Stimulated activated naive CD8-positive, alpha-beta T cell treated with anti-CD3 and anti-CD28 coated beads, Interleukin-15, amount 100 ng/mL, for 72 hours (primary cell): Measurements from ENCODE around the gene HOXC6.
A peak's percentile ranks its signal among the peaks of the same experiment; 100 is the strongest.

Source experiments
- ATAC-seq: fragments of 150-1000 bp; cut with Tn5 transposase; 2 replicates; pipeline ENCODE4 v1.10.0; 2021; ENCODE audit warnings: mild to moderate bottlenecking, moderate library complexity
- DNase-seq, 2 donors: peaks; one replicate each; pipeline ENCODE4 v3.0.0; 2021 to 2022
- H3K27ac Mint-ChIP-seq, 2 donors: one replicate each; pipeline ENCODE4 v1.8.0; 2022; ENCODE audit warnings: mild to moderate bottlenecking in 2 of 2, mixed read lengths in 2 of 2, moderate library complexity in 2 of 2
- H3K27me3 Mint-ChIP-seq: one replicate; pipeline ENCODE4 v1.8.0; 2022; ENCODE audit warnings: mixed read lengths
- H3K4me1 Mint-ChIP-seq: one replicate; pipeline ENCODE4 v1.8.0; 2022; ENCODE audit warnings: mild to moderate bottlenecking, mixed read lengths
- H3K4me3 Mint-ChIP-seq, 2 donors: one replicate each; pipeline ENCODE4 v1.8.0; 2022; ENCODE audit warnings: mild to moderate bottlenecking in 2 of 2, mixed read lengths in 2 of 2, moderate library complexity in 1 of 2
- H3K9me3 Mint-ChIP-seq, 2 donors: one replicate each; pipeline ENCODE4 v1.8.0; 2022; ENCODE audit warnings: mixed read lengths in 2 of 2

HOXC6 gene

GRCh38 chr12:54015018-54015931 lies 13.0 kb upstream of the HOXC6 start:
- Mint-ChIP-seq H3K27ac (no peak overlapping the region), H3K4me3 (peak overlapping the region; percentile 39 to 61), H3K27me3 (peaks cover 96% of the 10 kb centered on the region), H3K9me3 (no peaks in the 10 kb centered on the region), H3K4me1 (peaks cover 44% of the 10 kb centered on the region)
- ATAC-seq (no peak), DNase-seq (no peak)

- no peak overlapping the region for H3K27ac Mint-ChIP-seq
- no peak for DNase-seq
- peaks cover 46% of the 10 kb centered on the region for H3K4me1 Mint-ChIP-seq
- no peak for ATAC-seq
- H3K4me3 Mint-ChIP-seq, result no peak overlapping the region
- peaks cover 95% of the 10 kb centered on the region for H3K27me3 Mint-ChIP-seq
- no peaks in the 10 kb centered on the region for H3K9me3 Mint-ChIP-seq
Observed at GRCh38 chr12:54016051-54016450, 12.2 kb upstream of the HOXC6 start.

- DNase-seq (no peak), ATAC-seq (no peak)
- peaks cover 95% of the 10 kb centered on the region for H3K27me3 Mint-ChIP-seq
- H3K27ac Mint-ChIP-seq, result no peak overlapping the region
- no peaks in the 10 kb centered on the region for H3K9me3 Mint-ChIP-seq
- peak overlapping the region; percentile 24 to 26 for H3K4me3 Mint-ChIP-seq
- peaks cover 46% of the 10 kb centered on the region for H3K4me1 Mint-ChIP-seq
Observed at GRCh38 chr12:54016478-54016964, 11.7 kb upstream of the HOXC6 start.

- H3K27me3 Mint-ChIP-seq, result peaks cover 95% of the 10 kb centered on the region
- H3K27ac Mint-ChIP-seq, result peak overlapping the region in 1 of 2 donors; percentile 95
- ATAC-seq (peak; percentile 66), DNase-seq (no peak)
- H3K4me3 Mint-ChIP-seq, result peak overlapping the region; percentile 82 to 94
- peaks cover 46% of the 10 kb centered on the region for H3K4me1 Mint-ChIP-seq
- no peaks in the 10 kb centered on the region for H3K9me3 Mint-ChIP-seq
Observed at GRCh38 chr12:54017027-54017788, 11.0 kb upstream of the HOXC6 start.

GRCh38 chr12:54017878-54018467 lies 10.3 kb upstream of the HOXC6 start:
- Mint-ChIP-seq H3K4me3 (peak overlapping the region; percentile 82 to 94), H3K4me1 (peaks cover 46% of the 10 kb centered on the region), H3K9me3 (no peaks in the 10 kb centered on the region), H3K27me3 (peaks cover 95% of the 10 kb centered on the region), H3K27ac (peak overlapping the region; percentile 91 to 95)
- ATAC-seq, result peak; percentile 91
- peak; percentile 80 to 85 for DNase-seq

GRCh38 chr12:54018468-54018984 lies 9.7 kb upstream of the HOXC6 start:
- ATAC-seq, result no peak
- no peak for DNase-seq
- H3K4me1 Mint-ChIP-seq, result peaks cover 46% of the 10 kb centered on the region
- H3K27me3 Mint-ChIP-seq, result peaks cover 95% of the 10 kb centered on the region
- no peaks in the 10 kb centered on the region for H3K9me3 Mint-ChIP-seq
- H3K4me3 Mint-ChIP-seq, result peak overlapping the region; percentile 82 to 94
- H3K27ac Mint-ChIP-seq, result peak overlapping the region; percentile 91 to 95

- H3K9me3 Mint-ChIP-seq, result no peaks in the 10 kb centered on the region
- peaks cover 95% of the 10 kb centered on the region for H3K27me3 Mint-ChIP-seq
- H3K4me1 Mint-ChIP-seq, result peaks cover 43% of the 10 kb centered on the region
- H3K27ac Mint-ChIP-seq, result no peak overlapping the region
- peak overlapping the region; percentile 5 to 35 for H3K4me3 Mint-ChIP-seq
- ATAC-seq (no peak), DNase-seq (no peak)
Observed at GRCh38 chr12:54019091-54019811, 9.0 kb upstream of the HOXC6 start.

GRCh38 chr12:54019924-54020590 lies 8.2 kb upstream of the HOXC6 start:
- Mint-ChIP-seq H3K27me3 (peaks cover 95% of the 10 kb centered on the region), H3K4me1 (peaks cover 35% of the 10 kb centered on the region), H3K4me3 (peak overlapping the region in 1 of 2 donors; percentile 28), H3K9me3 (no peaks in the 10 kb centered on the region), H3K27ac (no peak overlapping the region)
- no peak for ATAC-seq
- DNase-seq, result peak in 1 of 2 donors; percentile 1

- H3K27ac Mint-ChIP-seq, result no peak overlapping the region
- H3K27me3 Mint-ChIP-seq, result peaks cover 95% of the 10 kb centered on the region
- DNase-seq (peak in 1 of 2 donors; percentile 2), ATAC-seq (no peak)
- peaks cover 33% of the 10 kb centered on the region for H3K4me1 Mint-ChIP-seq
- H3K4me3 Mint-ChIP-seq, result no peak overlapping the region
- no peaks in the 10 kb centered on the region for H3K9me3 Mint-ChIP-seq
Observed at GRCh38 chr12:54020591-54021405, 7.4 kb upstream of the HOXC6 start.

GRCh38 chr12:54021432-54022013 lies 6.7 kb upstream of the HOXC6 start:
- no peak for ATAC-seq
- DNase-seq, result no peak
- Mint-ChIP-seq H3K9me3 (no peaks in the 10 kb centered on the region), H3K4me3 (peak overlapping the region in 1 of 2 donors; percentile 32), H3K27me3 (peaks cover 95% of the 10 kb centered on the region), H3K4me1 (peaks cover 38% of the 10 kb centered on the region), H3K27ac (no peak overlapping the region)

- H3K27me3 Mint-ChIP-seq, result peaks cover 95% of the 10 kb centered on the region
- H3K9me3 Mint-ChIP-seq, result no peaks in the 10 kb centered on the region
- DNase-seq, result no peak
- no peak for ATAC-seq
- no peak overlapping the region for H3K4me3 Mint-ChIP-seq
- peaks cover 39% of the 10 kb centered on the region for H3K4me1 Mint-ChIP-seq
- no peak overlapping the region for H3K27ac Mint-ChIP-seq
Observed at GRCh38 chr12:54022960-54023884, 5.0 kb upstream of the HOXC6 start.

GRCh38 chr12:54024127-54024526 lies 4.1 kb upstream of the HOXC6 start:
- no peak overlapping the region for H3K27ac Mint-ChIP-seq
- no peak overlapping the region for H3K4me3 Mint-ChIP-seq
- H3K9me3 Mint-ChIP-seq, result no peaks in the 10 kb centered on the region
- ATAC-seq (no peak), DNase-seq (no peak)
- H3K27me3 Mint-ChIP-seq, result peaks cover 99% of the 10 kb centered on the region
- H3K4me1 Mint-ChIP-seq, result peaks cover 40% of the 10 kb centered on the region
